Kasumi-1 (cell line): ENCODE data around the gene TTC7B.
A peak's percentile ranks its signal among the peaks of the same experiment; 100 is the strongest.

Experiments
- DNase-seq, 2 experiments: peaks; one replicate each; lab custom pipeline; 2025; lab: John Stamatoyannopoulos, UW

TTC7B gene

GRCh38 chr14:90558983-90559590 lies 257.1 kb downstream of the TTC7B start:
- DNase-seq, result no peak

DNA sequence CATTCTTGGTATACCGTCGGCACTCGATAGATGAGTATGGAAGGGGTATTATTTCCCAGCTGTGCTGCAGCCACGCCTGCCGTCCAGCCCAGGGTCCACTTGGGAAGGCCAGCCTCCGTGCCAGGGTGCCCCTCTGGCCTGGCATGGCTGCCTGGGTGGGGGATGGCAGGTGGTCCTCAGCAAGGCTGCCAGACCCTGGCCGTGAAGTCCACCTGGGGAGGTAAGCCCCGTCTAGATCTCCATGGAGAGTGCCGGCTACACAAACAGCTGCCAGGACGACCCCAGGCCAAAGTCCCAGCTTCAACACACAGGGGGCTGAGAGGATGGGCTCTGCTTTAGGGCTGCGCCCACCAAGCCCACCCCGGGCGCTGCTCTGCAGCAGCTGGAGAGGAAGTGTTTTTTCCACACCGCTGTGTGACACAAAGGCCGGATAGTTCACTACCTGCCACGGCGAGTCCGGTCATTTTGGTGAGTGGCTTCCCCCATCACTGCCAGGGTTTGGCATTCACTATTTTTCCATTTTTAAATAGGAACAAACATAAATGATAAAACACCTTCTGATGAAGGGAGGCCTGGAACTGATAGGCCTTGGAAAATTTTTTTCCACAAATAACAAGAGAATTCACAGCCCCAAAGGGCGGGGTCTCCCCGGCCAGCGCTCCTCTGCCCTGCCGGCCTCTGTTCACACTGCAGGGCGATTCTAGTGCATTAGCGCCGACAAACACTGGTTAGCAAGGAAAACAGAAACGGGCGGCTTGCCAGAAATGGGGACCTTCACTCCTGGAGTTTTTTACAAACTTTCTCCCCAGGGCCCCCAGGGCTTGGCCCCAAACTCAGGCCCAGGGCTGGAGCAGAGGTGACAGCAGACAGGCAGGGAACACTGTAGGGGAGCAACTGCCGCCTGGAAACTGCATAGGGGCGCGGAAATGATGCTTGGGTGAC lies 257.9 kb downstream of the TTC7B start:
- no peak for DNase-seq

- DNase-seq, result no peak
Measured at GRCh38 chr14:90557516-90557915, 258.7 kb downstream of the TTC7B start.

- DNase-seq, result no peak
Measured at GRCh38 chr14:90556666-90557450, 259.4 kb downstream of the TTC7B start.

DNA sequence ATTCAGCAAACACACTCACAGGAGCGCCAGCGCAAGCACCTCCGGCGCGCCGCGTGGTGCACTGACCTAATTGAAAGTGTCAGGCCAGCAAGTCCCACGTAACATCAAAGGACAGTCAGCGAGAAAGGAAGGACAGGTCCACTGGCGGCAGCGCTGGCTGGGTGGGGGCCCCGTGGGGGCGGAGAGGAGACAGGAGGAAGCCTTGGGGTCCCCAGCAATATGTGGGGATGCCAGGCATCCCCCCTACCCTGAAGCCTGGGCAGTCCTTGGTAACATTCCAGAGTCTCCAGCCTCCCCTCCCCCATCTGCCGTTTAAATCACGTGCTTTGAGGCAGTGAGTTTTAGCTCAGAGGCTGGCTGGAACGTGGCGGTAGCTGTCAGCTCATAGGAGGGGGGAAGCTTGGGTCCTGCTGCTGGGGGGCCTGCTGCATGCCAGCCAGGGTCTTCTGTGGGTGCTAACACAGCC lies 260.2 kb downstream of the TTC7B start:
- no peak for DNase-seq

- DNase-seq, result no peak
Measured at GRCh38 chr14:90555126-90556011, 260.9 kb downstream of the TTC7B start.

DNA sequence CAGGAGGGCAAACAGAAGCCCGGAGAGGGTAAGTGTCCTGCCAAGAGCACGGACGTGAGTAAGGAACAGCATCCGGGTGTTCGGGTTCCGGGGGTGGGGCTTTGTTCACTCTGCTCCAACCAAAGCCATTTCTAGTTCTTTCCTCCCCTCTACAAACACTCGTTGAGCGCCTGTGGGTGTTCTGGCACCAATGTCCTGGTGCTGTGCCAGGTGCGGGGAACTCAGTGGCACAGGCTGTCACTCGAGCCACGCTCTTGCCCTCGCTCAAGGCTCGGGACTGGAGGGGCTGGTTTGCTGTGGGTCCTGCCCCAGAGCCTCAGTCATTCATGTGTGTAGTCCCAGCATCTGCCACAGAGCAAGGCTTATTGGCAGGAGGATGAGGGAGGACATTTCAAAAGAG lies 261.9 kb downstream of the TTC7B start:
- DNase-seq, result peak; percentile 5 to 26

GRCh38 chr14:90553921-90554336 lies 262.3 kb downstream of the TTC7B start:
- no peak for DNase-seq

GRCh38 chr14:90553298-90553920 lies 262.8 kb downstream of the TTC7B start:
- DNase-seq, result no peak

GRCh38 chr14:90552465-90553297 lies 263.5 kb downstream of the TTC7B start:
- no peak for DNase-seq

GRCh38 chr14:90551733-90552464 lies 264.3 kb downstream of the TTC7B start:
- DNase-seq, result no peak

DNA sequence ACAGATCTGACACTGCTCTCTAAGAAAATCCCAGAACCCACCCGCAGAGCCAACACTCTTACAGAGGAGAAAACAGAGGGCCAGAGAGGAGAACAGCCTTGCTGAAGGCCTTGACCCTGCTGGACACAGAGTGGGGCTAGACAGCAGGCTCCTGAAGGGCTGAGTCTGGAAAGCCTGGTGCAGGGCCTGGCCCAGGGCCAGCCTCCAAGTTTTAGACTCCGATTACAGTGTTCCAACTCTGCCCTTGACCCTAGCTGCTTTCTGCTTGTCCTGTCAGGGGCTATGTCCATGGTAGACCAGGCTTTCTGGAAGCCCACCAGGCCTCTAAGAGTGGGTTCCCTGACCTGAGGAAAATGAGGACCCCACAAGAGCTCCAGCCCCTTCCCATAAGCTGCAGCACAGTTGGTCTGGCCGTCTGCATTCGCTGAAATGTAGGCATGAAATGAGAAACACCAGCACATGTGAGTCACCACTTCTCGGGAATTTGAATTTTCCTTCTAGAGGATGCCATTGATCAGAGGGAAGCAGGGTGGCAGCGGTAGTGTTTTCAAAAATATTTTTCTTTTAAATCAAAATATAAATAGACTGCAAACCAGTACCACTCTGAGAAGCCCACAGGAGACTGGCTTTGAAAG lies 265.0 kb downstream of the TTC7B start:
- DNase-seq, result no peak

GRCh38 chr14:90549794-90550641 lies 266.2 kb downstream of the TTC7B start:
- no peak for DNase-seq

DNA sequence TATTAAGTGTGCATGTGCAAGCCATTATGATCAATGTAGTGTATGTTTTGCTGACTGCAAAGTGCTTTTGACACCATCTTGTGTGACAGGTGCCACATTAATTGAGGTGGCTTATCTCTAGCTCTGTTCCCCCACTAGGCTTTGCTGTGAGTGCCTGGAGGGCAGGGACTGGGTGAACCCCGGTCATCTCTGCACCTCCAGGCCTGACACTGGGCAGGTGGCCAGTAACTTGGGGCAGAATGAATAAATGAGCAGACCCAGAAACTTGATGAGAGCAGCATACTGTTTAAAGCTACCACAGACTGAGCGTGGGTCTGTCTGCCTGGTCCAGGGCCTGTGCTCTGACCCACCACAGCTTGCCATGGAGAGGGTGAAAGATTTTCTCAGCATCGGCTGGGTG lies 267.8 kb downstream of the TTC7B start:
- no peak for DNase-seq

DNA sequence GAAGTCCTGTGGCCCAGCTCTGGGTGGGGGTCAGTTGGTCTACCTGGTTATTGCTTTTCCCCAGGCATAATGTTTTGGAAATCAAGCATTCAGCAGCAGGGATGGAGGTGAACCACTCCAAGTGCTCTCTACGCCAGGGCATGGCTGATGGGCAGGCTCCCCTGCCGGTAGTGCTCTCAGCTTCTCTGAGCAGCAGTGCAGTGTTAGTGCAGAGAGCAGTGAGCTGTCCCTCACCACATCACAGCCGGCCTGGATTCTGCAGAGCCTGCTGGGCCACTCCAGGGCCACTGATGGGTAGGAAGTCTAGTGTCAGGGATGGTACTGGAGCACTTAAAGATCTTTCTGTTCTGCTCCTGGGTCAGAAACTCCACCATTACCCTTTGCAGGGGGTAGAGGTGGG lies 268.3 kb downstream of the TTC7B start:
- no peak for DNase-seq

GRCh38 chr14:90547250-90547649 lies 269.0 kb downstream of the TTC7B start:
- DNase-seq, result no peak

DNA sequence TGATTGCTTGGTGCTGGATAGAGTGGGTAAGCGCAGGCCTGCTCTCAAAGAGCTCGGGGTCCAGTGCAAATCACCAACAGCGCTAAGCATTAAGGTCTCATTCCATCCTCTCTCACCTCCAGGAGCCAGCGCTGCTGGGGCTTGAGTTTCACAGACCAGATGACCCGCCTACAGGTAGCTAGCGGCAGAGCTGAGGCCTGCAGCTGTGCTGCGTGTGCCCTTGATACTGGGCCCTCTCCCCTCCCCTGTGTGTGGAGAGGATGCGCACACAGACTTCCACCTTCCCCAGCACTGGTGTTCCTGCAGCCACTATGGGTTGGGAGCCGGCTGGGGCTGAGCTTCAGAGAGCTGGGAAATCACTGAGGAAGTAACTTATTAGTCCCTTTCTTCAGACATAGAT lies 269.5 kb downstream of the TTC7B start:
- DNase-seq, result no peak
